K562 (cell line): ENCODE results near the gene GALP. TPM values are rescaled to one million over a fixed set of nuclear protein-coding genes. Genes with fewer than 3 reads are reported as not detected.

ENCODE experiments used
- BHLHE40 ChIP-seq: IDR thresholded peaks from 2 replicates; pipeline ENCODE4 v1.6.1; 2011; ENCODE audit warnings: low read length, improper control_type of control experiment
- E2F3 ChIP-seq: fragments of 250-450 bp; sonication (Bioruptor Pico); IDR thresholded peaks from 2 replicates; pipeline ENCODE4 v1.4.0; 2020; ENCODE audit warnings: mild to moderate bottlenecking
- ELF1 ChIP-seq: fragments of 200-800 bp; sonication (Bioruptor generic); IDR thresholded peaks from 2 replicates; pipeline ENCODE4 v1.6.1; 2016; ENCODE audit warnings: missing genetic modification characterization, missing compliant biosample characterization
- ERF ChIP-seq: fragments of 450-650 bp; formaldehyde crosslinking; IDR thresholded peaks from 2 replicates; pipeline ENCODE4 v1.4.0; 2020; ENCODE audit warnings: mild to moderate bottlenecking, mixed read lengths
- GTF3C2 ChIP-seq: IDR thresholded peaks from 3 replicates; pipeline ENCODE4 v1.6.1; 2011; ENCODE audit warnings: borderline replicate concordance, mild to moderate bottlenecking, moderate library complexity; ENCODE audit not compliant: insufficient read length; ENCODE audit errors: extremely low read depth
- KLF6 ChIP-seq: fragments of 250-450 bp; sonication (Bioruptor Pico); IDR thresholded peaks from 2 replicates; pipeline ENCODE4 v1.4.0; 2020; ENCODE audit warnings: mild to moderate bottlenecking, moderate library complexity, borderline replicate concordance
- PHB ChIP-seq: fragments of 250-450 bp; sonication (Bioruptor Pico); IDR thresholded peaks from 2 replicates; pipeline ENCODE4 v1.5.0; 2021
- POLR2AphosphoS2 ChIP-seq: IDR thresholded peaks from 2 replicates; pipeline ENCODE4 v1.6.1; 2012; ENCODE audit warnings: low read length, improper control_type of control experiment
- PRMT5 ChIP-seq: sonication (generic); formaldehyde crosslinking; IDR thresholded peaks from 2 replicates; pipeline ENCODE4 v1.5.0; 2020; ENCODE audit warnings: missing genetic modification reagents
- RBM39 ChIP-seq: fragments of 200-400 bp; formaldehyde crosslinking; optimal IDR thresholded peaks from 2 replicates; pipeline ENCODE3; 2018; ENCODE audit warnings: low read depth, low read length
- SIRT6 ChIP-seq: IDR thresholded peaks from one replicate; pipeline ENCODE4 v1.6.1; 2012; ENCODE audit warnings: low read depth, mild to moderate bottlenecking, control low read depth, inconsistent platforms, low read length, moderate library complexity
- SMAD2 ChIP-seq: fragments of 150-350 bp; IDR thresholded peaks from 2 replicates; pipeline ENCODE4 v1.6.1; 2014; ENCODE audit warnings: low read depth, mild to moderate bottlenecking, low read length
- SNIP1 ChIP-seq: fragments of 450-650 bp; IDR thresholded peaks from 2 replicates; pipeline ENCODE4 v1.7.1; 2017; ENCODE audit warnings: low read depth, mild to moderate bottlenecking
- TEAD2 ChIP-seq: fragments of 450-650 bp; IDR thresholded peaks from 2 replicates; pipeline ENCODE4 v1.6.1; 2016; ENCODE audit warnings: missing genetic modification characterization, control low read depth, missing compliant biosample characterization
- ZBTB49 ChIP-seq: sonication (generic); formaldehyde crosslinking; IDR thresholded peaks from 2 replicates; pipeline ENCODE4 v1.8.0; 2022; ENCODE audit warnings: missing genetic modification reagents, mild to moderate bottlenecking, borderline replicate concordance
- ZKSCAN1 ChIP-seq: fragments of 150-350 bp; IDR thresholded peaks from 2 replicates; pipeline ENCODE4 v1.6.1; 2016; ENCODE audit warnings: low read depth, low read length
- polyA plus RNA-seq, 8 experiments: library from polyadenylated mRNA; depleted of rRNA in 4 of 8; stranded (reverse) in 5 of 8; unstranded in 3 of 8; fragments of >200 nt; fragmentation: Nextera tagmentation in 2 of 8; fragmentation: Illumina TruSeq in 1 of 8; extraction: Ambion mirVana in 2 of 8; extraction: Trizol in 1 of 8; gene quantifications; 2 replicates each; pipeline versions ENCODE4 v1.2.1 to v1.2.3, GENCODE V29; 2011 to 2014; ENCODE audit warnings: inconsistent platforms in 1 of 8, missing spikeins in 1 of 8
- total RNA-seq, 7 experiments: library from RNA; depleted of rRNA in 6 of 7; stranded (reverse); fragments of >200 nt in 6 of 7; fragmentation: Illumina TruSeq in 2 of 7; extraction: Trizol in 2 of 7; gene quantifications; 2 replicates each; pipeline versions ENCODE4 v1.2.1 to v1.2.3, GENCODE V29; 2011 to 2021; ENCODE audit warnings: low replicate concordance in 1 of 7
- TF ChIP-seq, protein P1 (sequence below): fragments of 250-450 bp; sonication (Bioruptor Pico); IDR thresholded peaks from 2 replicates; pipeline ENCODE4 v1.8.0; 2021; ENCODE audit warnings: moderate library complexity, mild to moderate bottlenecking, inconsistent platforms
- TF ChIP-seq, protein P2 (sequence below): fragments of 450-650 bp; IDR thresholded peaks from 2 replicates; pipeline ENCODE4 v1.6.1; 2018; ENCODE audit warnings: mild to moderate bottlenecking, low read depth; ENCODE audit not compliant: partially characterized antibody
- TF ChIP-seq, protein P3 (sequence below): fragments of 250-450 bp; sonication (Bioruptor Pico); IDR thresholded peaks from 2 replicates; pipeline ENCODE4 v1.8.0; 2022; ENCODE audit warnings: moderate library complexity, mild to moderate bottlenecking, inconsistent platforms

Gene GALP
- total and polyA plus RNA-seq, 9 of the 15 experiments (the other 6 are each of a cell fraction or from before 2014, with no cell fraction given): not detected

- TF ChIP-seq, protein P1, sequence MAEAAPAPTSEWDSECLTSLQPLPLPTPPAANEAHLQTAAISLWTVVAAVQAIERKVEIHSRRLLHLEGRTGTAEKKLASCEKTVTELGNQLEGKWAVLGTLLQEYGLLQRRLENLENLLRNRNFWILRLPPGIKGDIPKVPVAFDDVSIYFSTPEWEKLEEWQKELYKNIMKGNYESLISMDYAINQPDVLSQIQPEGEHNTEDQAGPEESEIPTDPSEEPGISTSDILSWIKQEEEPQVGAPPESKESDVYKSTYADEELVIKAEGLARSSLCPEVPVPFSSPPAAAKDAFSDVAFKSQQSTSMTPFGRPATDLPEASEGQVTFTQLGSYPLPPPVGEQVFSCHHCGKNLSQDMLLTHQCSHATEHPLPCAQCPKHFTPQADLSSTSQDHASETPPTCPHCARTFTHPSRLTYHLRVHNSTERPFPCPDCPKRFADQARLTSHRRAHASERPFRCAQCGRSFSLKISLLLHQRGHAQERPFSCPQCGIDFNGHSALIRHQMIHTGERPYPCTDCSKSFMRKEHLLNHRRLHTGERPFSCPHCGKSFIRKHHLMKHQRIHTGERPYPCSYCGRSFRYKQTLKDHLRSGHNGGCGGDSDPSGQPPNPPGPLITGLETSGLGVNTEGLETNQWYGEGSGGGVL: no peak
- TF ChIP-seq ZKSCAN1 (no peak), SMAD2 (no peak), GTF3C2 (no peak), SNIP1 (no peak), PRMT5 (CRISPR knock-in tag) (no peak), ERF (CRISPR knock-in tag) (no peak), ZBTB49 (CRISPR knock-in tag) (no peak), ELF1 (no peak), RBM39 (no peak), SIRT6 (no peak), BHLHE40 (no peak), KLF6 (CRISPR knock-in tag) (no peak), PHB (CRISPR knock-in tag) (no peak), E2F3 (CRISPR knock-in tag) (no peak), POLR2AphosphoS2 (0 out of 2 replicates have a peak, but pooled peaks have one; percentile 62), TEAD2 (tag) (no peak)
- TF ChIP-seq, protein P2, sequence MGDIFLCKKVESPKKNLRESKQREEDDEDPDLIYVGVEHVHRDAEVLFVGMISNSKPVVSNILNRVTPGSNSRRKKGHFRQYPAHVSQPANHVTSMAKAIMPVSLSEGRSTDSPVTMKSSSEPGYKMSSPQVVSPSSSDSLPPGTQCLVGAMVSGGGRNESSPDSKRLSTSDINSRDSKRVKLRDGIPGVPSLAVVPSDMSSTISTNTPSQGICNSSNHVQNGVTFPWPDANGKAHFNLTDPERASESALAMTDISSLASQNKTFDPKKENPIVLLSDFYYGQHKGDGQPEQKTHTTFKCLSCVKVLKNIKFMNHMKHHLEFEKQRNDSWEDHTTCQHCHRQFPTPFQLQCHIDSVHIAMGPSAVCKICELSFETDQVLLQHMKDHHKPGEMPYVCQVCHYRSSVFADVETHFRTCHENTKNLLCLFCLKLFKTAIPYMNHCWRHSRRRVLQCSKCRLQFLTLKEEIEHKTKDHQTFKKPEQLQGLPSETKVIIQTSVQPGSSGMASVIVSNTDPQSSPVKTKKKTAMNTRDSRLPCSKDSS: no peak
- TF ChIP-seq, protein P3, sequence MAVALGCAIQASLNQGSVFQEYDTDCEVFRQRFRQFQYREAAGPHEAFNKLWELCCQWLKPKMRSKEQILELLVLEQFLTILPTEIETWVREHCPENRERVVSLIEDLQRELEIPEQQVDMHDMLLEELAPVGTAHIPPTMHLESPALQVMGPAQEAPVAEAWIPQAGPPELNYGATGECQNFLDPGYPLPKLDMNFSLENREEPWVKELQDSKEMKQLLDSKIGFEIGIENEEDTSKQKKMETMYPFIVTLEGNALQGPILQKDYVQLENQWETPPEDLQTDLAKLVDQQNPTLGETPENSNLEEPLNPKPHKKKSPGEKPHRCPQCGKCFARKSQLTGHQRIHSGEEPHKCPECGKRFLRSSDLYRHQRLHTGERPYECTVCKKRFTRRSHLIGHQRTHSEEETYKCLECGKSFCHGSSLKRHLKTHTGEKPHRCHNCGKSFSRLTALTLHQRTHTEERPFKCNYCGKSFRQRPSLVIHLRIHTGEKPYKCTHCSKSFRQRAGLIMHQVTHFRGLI (CRISPR knock-in tag): no peak
Observed at GRCh38 chr19:56162258-56162657, 13.6 kb upstream of the GALP start (continued).
